ENCODE results near the gene ECI1.

The ECI1 gene

GRCh38 chr16:2194852-2195321 is 56.5 kb downstream of the ECI1 start:
- H3K27me3 ChIP-seq (ENCODE audit: insufficient read depth, low read length) = peaks cover 27% of the 10 kb centered on the region
- WGBS (ENCODE audit: extremely low coverage, insufficient coverage, insufficient read length) = no CpG with 5 or more reads among the region's 10 CpGs
- H2BK12ac ChIP-seq (ENCODE audit: low read length) = no peak overlapping the region
- no peaks in the 10 kb centered on the region for H3K79me1 ChIP-seq (ENCODE audit: low read length)
- H4K91ac ChIP-seq (ENCODE audit: low read depth, low read length) = no peak overlapping the region
- H3K79me2 ChIP-seq (ENCODE audit: control insufficient read depth, insufficient read depth, low read length, poor library complexity) = no peaks in the 10 kb centered on the region
- H4K12ac ChIP-seq (ENCODE audit: low read depth, low read length) = no peak overlapping the region
- no peak overlapping the region for H2AFZ ChIP-seq (ENCODE audit: insufficient read depth, low read length, poor library complexity)
- no peak overlapping the region for H3K4me2 ChIP-seq (ENCODE audit: low read length)
- DNase-seq = peak; percentile 56 to 78
- H3K9ac ChIP-seq (ENCODE audit: low read length) = no peak overlapping the region
- no peak overlapping the region for H3K4ac ChIP-seq (ENCODE audit: low read depth, low read length)
- no peak overlapping the region for H3K27ac ChIP-seq (ENCODE audit: low read depth, low read length)
- H3K18ac ChIP-seq (ENCODE audit: low read length) = no peak overlapping the region
- no peaks in the 10 kb centered on the region for H3K36me3 ChIP-seq (ENCODE audit: control insufficient read depth in 1 of 2, insufficient read depth in 2 of 2, low read length in 2 of 2)
- H3K9me3 ChIP-seq (ENCODE audit: insufficient read depth, low read depth, low read length) = peaks cover 5% of the 10 kb centered on the region
- H4K8ac ChIP-seq (ENCODE audit: low read depth, low read length) = no peak overlapping the region
- H2BK120ac ChIP-seq (ENCODE audit: insufficient read depth, low read length, poor library complexity) = no peak overlapping the region
- no peaks in the 10 kb centered on the region for H3K4me1 ChIP-seq (ENCODE audit: control insufficient read depth in 1 of 2, insufficient read depth in 2 of 2, low read length in 2 of 2)
- H3K14ac ChIP-seq (ENCODE audit: low read length) = no peak overlapping the region
- H2BK5ac ChIP-seq (ENCODE audit: low read depth, low read length, poor library complexity) = no peak overlapping the region
- no peak overlapping the region for H3K4me3 ChIP-seq (ENCODE audit: low read depth, low read length)
- no peak overlapping the region for H3K23ac ChIP-seq (ENCODE audit: low read length)
- H2AK5ac ChIP-seq (ENCODE audit: low read length) = no peak overlapping the region

GRCh38 chr16:2194166-2194834 is 57.1 kb downstream of the ECI1 start:
- H3K4me2 ChIP-seq (ENCODE audit: low read length) = no peak overlapping the region
- no peaks in the 10 kb centered on the region for H3K79me1 ChIP-seq (ENCODE audit: low read length)
- H4K91ac ChIP-seq (ENCODE audit: low read depth, low read length) = no peak overlapping the region
- no peak overlapping the region for H4K8ac ChIP-seq (ENCODE audit: low read depth, low read length)
- no peak overlapping the region for H3K18ac ChIP-seq (ENCODE audit: low read length)
- no peak overlapping the region for H3K4me3 ChIP-seq (ENCODE audit: low read depth, low read length)
- WGBS (ENCODE audit: extremely low coverage, insufficient coverage, insufficient read length) = no CpG with 5 or more reads among the region's 16 CpGs
- H2BK120ac ChIP-seq (ENCODE audit: insufficient read depth, low read length, poor library complexity) = no peak overlapping the region
- H2AK5ac ChIP-seq (ENCODE audit: low read length) = no peak overlapping the region
- no peak overlapping the region for H2AFZ ChIP-seq (ENCODE audit: insufficient read depth, low read length, poor library complexity)
- no peaks in the 10 kb centered on the region for H3K4me1 ChIP-seq (ENCODE audit: control insufficient read depth in 1 of 2, insufficient read depth in 2 of 2, low read length in 2 of 2)
- H3K79me2 ChIP-seq (ENCODE audit: control insufficient read depth, insufficient read depth, low read length, poor library complexity) = no peaks in the 10 kb centered on the region
- no peak overlapping the region for H4K12ac ChIP-seq (ENCODE audit: low read depth, low read length)
- H3K27ac ChIP-seq (ENCODE audit: low read depth, low read length) = no peak overlapping the region
- DNase-seq = peak in 1 of 2 donors; percentile 15
- H3K4ac ChIP-seq (ENCODE audit: low read depth, low read length) = no peak overlapping the region
- H2BK5ac ChIP-seq (ENCODE audit: low read depth, low read length, poor library complexity) = no peak overlapping the region
- no peak overlapping the region for H3K23ac ChIP-seq (ENCODE audit: low read length)
- H3K9ac ChIP-seq (ENCODE audit: low read length) = no peak overlapping the region
- H3K36me3 ChIP-seq (ENCODE audit: control insufficient read depth in 1 of 2, insufficient read depth in 2 of 2, low read length in 2 of 2) = no peaks in the 10 kb centered on the region
- peaks cover 27% of the 10 kb centered on the region for H3K27me3 ChIP-seq (ENCODE audit: insufficient read depth, low read length)
- H3K14ac ChIP-seq (ENCODE audit: low read length) = no peak overlapping the region
- peaks cover 5% of the 10 kb centered on the region for H3K9me3 ChIP-seq (ENCODE audit: insufficient read depth, low read depth, low read length)
- H2BK12ac ChIP-seq (ENCODE audit: low read length) = no peak overlapping the region

GRCh38 chr16:2191446-2191706 is 60.0 kb downstream of the ECI1 start:
- H2AFZ ChIP-seq (ENCODE audit: insufficient read depth, low read length, poor library complexity) = no peak overlapping the region
- H2BK120ac ChIP-seq (ENCODE audit: insufficient read depth, low read length, poor library complexity) = no peak overlapping the region
- no peaks in the 10 kb centered on the region for H3K36me3 ChIP-seq (ENCODE audit: control insufficient read depth in 1 of 2, insufficient read depth in 2 of 2, low read length in 2 of 2)
- no peak overlapping the region for H2BK5ac ChIP-seq (ENCODE audit: low read depth, low read length, poor library complexity)
- H4K12ac ChIP-seq (ENCODE audit: low read depth, low read length) = no peak overlapping the region
- no peak for DNase-seq
- no peak overlapping the region for H4K91ac ChIP-seq (ENCODE audit: low read depth, low read length)
- no peak overlapping the region for H3K27ac ChIP-seq (ENCODE audit: low read depth, low read length)
- H3K27me3 ChIP-seq (ENCODE audit: insufficient read depth, low read length) = peaks cover 13% of the 10 kb centered on the region
- no peak overlapping the region for H3K4me2 ChIP-seq (ENCODE audit: low read length)
- H3K4me1 ChIP-seq (ENCODE audit: control insufficient read depth in 1 of 2, insufficient read depth in 2 of 2, low read length in 2 of 2) = no peaks in the 10 kb centered on the region
- no peak overlapping the region for H3K14ac ChIP-seq (ENCODE audit: low read length)
- H3K79me1 ChIP-seq (ENCODE audit: low read length) = no peaks in the 10 kb centered on the region
- no peak overlapping the region for H3K9ac ChIP-seq (ENCODE audit: low read length)
- H2AK5ac ChIP-seq (ENCODE audit: low read length) = no peak overlapping the region
- H3K9me3 ChIP-seq (ENCODE audit: insufficient read depth, low read depth, low read length) = peaks cover 2% of the 10 kb centered on the region
- H3K18ac ChIP-seq (ENCODE audit: low read length) = no peak overlapping the region
- no CpG with 5 or more reads among the region's 11 CpGs for WGBS (ENCODE audit: extremely low coverage, insufficient coverage, insufficient read length)
- no peak overlapping the region for H4K8ac ChIP-seq (ENCODE audit: low read depth, low read length)
- H3K23ac ChIP-seq (ENCODE audit: low read length) = no peak overlapping the region
- H3K4ac ChIP-seq (ENCODE audit: low read depth, low read length) = no peak overlapping the region
- no peaks in the 10 kb centered on the region for H3K79me2 ChIP-seq (ENCODE audit: control insufficient read depth, insufficient read depth, low read length, poor library complexity)
- no peak overlapping the region for H3K4me3 ChIP-seq (ENCODE audit: low read depth, low read length)
- H2BK12ac ChIP-seq (ENCODE audit: low read length) = no peak overlapping the region

- Histone ChIP-seq H3K4ac (ENCODE audit: low read depth, low read length) (no peak overlapping the region), H3K79me1 (ENCODE audit: low read length) (no peaks in the 10 kb centered on the region), H2BK12ac (ENCODE audit: low read length) (no peak overlapping the region), H3K18ac (ENCODE audit: low read length) (no peak overlapping the region), H2AFZ (ENCODE audit: insufficient read depth, low read length, poor library complexity) (no peak overlapping the region), H4K12ac (ENCODE audit: low read depth, low read length) (no peak overlapping the region), H3K4me1 (ENCODE audit: control insufficient read depth in 1 of 2, insufficient read depth in 2 of 2, low read length in 2 of 2) (no peaks in the 10 kb centered on the region), H4K91ac (ENCODE audit: low read depth, low read length) (no peak overlapping the region), H3K9me3 (ENCODE audit: insufficient read depth, low read depth, low read length) (peaks cover 2% of the 10 kb centered on the region), H3K4me3 (ENCODE audit: low read depth, low read length) (no peak overlapping the region), H3K14ac (ENCODE audit: low read length) (no peak overlapping the region), H3K27me3 (ENCODE audit: insufficient read depth, low read length) (peaks cover 9% of the 10 kb centered on the region), H3K23ac (ENCODE audit: low read length) (no peak overlapping the region), H2BK5ac (ENCODE audit: low read depth, low read length, poor library complexity) (no peak overlapping the region), H4K8ac (ENCODE audit: low read depth, low read length) (no peak overlapping the region), H3K36me3 (ENCODE audit: control insufficient read depth in 1 of 2, insufficient read depth in 2 of 2, low read length in 2 of 2) (no peaks in the 10 kb centered on the region), H2BK120ac (ENCODE audit: insufficient read depth, low read length, poor library complexity) (no peak overlapping the region), H3K79me2 (ENCODE audit: control insufficient read depth, insufficient read depth, low read length, poor library complexity) (no peaks in the 10 kb centered on the region), H3K9ac (ENCODE audit: low read length) (no peak overlapping the region), H3K4me2 (ENCODE audit: low read length) (no peak overlapping the region), H3K27ac (ENCODE audit: low read depth, low read length) (no peak overlapping the region), H2AK5ac (ENCODE audit: low read length) (no peak overlapping the region)
- WGBS (ENCODE audit: extremely low coverage, insufficient coverage, insufficient read length) = no CpG with 5 or more reads among the region's 25 CpGs
- no peak for DNase-seq
Measured at GRCh38 chr16:2190659-2191445, 60.5 kb downstream of the ECI1 start.
